ENCODE results near the gene RPL10. TPM values are rescaled to one million over a fixed set of nuclear protein-coding genes. Genes with fewer than 3 reads are reported as not detected.
A peak's percentile ranks its signal among the peaks of the same experiment; 100 is the strongest.

The RPL10 gene
- total RNA-seq, 1 experiment from 2014 or later = 2,110 TPM

DNA sequence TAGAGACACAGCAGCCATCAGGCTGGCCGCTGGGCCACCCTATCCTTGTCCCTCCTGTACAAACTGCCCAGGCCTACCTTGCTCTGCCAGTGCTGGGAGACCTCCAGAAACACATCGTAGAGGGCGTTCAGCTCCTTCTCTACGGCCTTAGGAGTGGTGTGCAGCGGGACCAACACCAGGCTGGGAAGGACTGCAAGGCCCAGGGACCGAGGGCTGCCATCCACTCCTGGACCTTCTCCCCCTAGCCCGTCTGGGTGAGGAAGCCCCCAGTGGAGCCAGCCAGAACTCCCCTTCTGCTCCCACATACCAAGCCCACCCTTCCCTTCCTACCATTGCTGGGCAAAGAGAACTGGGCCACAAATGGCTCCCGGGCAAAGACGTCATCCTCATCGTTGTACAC is 5.0 kb downstream of the RPL10 start:
- Histone ChIP-seq H4K8ac (replicated peaks; ENCODE audit: insufficient read length, low read depth, low read length) (no peak overlapping the region), H3K9ac (ENCODE audit: extremely low read depth, insufficient read length, low read length) (no peak overlapping the region), H3K27me3 (ENCODE audit: insufficient read depth, low read length) (no peaks in the 10 kb centered on the region), H4K91ac (ENCODE audit: insufficient read length, low read depth, low read length) (no peak overlapping the region), H2BK15ac (ENCODE audit: low read depth, low read length) (no peak overlapping the region), H3K79me2 (ENCODE audit: insufficient read depth, low read length) (peaks cover 3% of the 10 kb centered on the region; the same call in 1 of the 2 replicates), H3K27ac (ENCODE audit: insufficient read length, low read depth, low read length) (no peak overlapping the region), H3K23ac (ENCODE audit: insufficient read length, low read depth, low read length) (no peak overlapping the region), H3K4me2 (ENCODE audit: insufficient read depth, insufficient read length, low read length) (no peak overlapping the region), H3K18ac (ENCODE audit: insufficient read length, low read depth, low read length) (no peak overlapping the region), H3K9me3 (ENCODE audit: control insufficient read depth, low read depth, low read length) (peaks cover 33% of the 10 kb centered on the region), H2BK20ac (ENCODE audit: low read depth, low read length, poor library complexity, severe bottlenecking) (no peak overlapping the region), H3K23me2 (ENCODE audit: insufficient read length, low read depth, low read length, poor library complexity, severe bottlenecking) (peaks cover 10% of the 10 kb centered on the region), H2BK12ac (ENCODE audit: insufficient read length, low read depth, low read length) (no peak overlapping the region), H3T11ph (ENCODE audit: low read length) (no peak overlapping the region), H2BK5ac (ENCODE audit: insufficient read length, low read length) (no peak overlapping the region), H2AK5ac (ENCODE audit: insufficient read length, low read length) (no peak overlapping the region), H4K20me1 (ENCODE audit: control insufficient read depth, insufficient read depth, insufficient read length) (no peaks in the 10 kb centered on the region), H4K5ac (ENCODE audit: insufficient read length, low read depth, low read length) (no peak overlapping the region), H3K14ac (ENCODE audit: insufficient read depth, low read length) (no peak overlapping the region; the same call in 1 of the 2 replicates), H3K4me1 (ENCODE audit: insufficient read depth, low read length) (no peaks in the 10 kb centered on the region), H2BK120ac (ENCODE audit: low read depth, low read length, poor library complexity, severe bottlenecking) (no peak overlapping the region), H3K56ac (ENCODE audit: insufficient read length, low read depth, low read length) (no peak overlapping the region), H3K79me1 (ENCODE audit: insufficient read depth, low read depth, low read length, poor library complexity, severe bottlenecking) (no peaks in the 10 kb centered on the region), H3K4ac (ENCODE audit: low read depth, low read length) (no peak overlapping the region), H2AFZ (ENCODE audit: low read length) (no peak overlapping the region)
- DNase-seq = no peak
- peaks cover 74 to 78% of the 10 kb centered on the region in 2 experiments for H3K9me3 Mint-ChIP-seq
- H3K27me3 Mint-ChIP-seq (ENCODE audit: low read depth) = peaks cover 3% of the 10 kb centered on the region
- WGBS (ENCODE audit: extremely low coverage, insufficient read length, low lambda C conversion rate) = no CpG with 5 or more reads among the region's 10 CpGs
- TF ChIP-seq, protein P1, sequence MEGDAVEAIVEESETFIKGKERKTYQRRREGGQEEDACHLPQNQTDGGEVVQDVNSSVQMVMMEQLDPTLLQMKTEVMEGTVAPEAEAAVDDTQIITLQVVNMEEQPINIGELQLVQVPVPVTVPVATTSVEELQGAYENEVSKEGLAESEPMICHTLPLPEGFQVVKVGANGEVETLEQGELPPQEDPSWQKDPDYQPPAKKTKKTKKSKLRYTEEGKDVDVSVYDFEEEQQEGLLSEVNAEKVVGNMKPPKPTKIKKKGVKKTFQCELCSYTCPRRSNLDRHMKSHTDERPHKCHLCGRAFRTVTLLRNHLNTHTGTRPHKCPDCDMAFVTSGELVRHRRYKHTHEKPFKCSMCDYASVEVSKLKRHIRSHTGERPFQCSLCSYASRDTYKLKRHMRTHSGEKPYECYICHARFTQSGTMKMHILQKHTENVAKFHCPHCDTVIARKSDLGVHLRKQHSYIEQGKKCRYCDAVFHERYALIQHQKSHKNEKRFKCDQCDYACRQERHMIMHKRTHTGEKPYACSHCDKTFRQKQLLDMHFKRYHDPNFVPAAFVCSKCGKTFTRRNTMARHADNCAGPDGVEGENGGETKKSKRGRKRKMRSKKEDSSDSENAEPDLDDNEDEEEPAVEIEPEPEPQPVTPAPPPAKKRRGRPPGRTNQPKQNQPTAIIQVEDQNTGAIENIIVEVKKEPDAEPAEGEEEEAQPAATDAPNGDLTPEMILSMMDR (conservative IDR thresholded peaks at IDR 0.05) = no peak
- peak overlapping the region in 1 of 3 experiments; percentile 58; a peak in 1 of 7 replicates for H3K27ac Mint-ChIP-seq
- peaks cover 27 to 45% (median 35%) of the 10 kb centered on the region in 3 experiments for H3K36me3 Mint-ChIP-seq (ENCODE audit: insufficient read depth in 1 of 3, low read depth in 3 of 3)
- peaks cover 0 to 15% of the 10 kb centered on the region in 2 experiments; a peak in 2 of 4 replicates for H3K4me1 Mint-ChIP-seq
- H3K4me3 Mint-ChIP-seq = no peak overlapping the region
